GM12874 (cell line): Measurements from ENCODE around the gene MVP.

ENCODE experiments used
- CTCF ChIP-seq: IDR thresholded peaks from 2 replicates; pipeline ENCODE4 v1.5.1; 2011; ENCODE audit warnings: low read depth, mild to moderate bottlenecking, control low read depth, low read length, moderate library complexity; ENCODE audit not compliant: insufficient read depth

The MVP gene

GRCh38 chr16:29850998-29851397 lies 30.7 kb downstream of the MVP start:
- no peak for TF ChIP-seq CTCF

- TF ChIP-seq CTCF: no peak
Observed at GRCh38 chr16:29852654-29853053, 32.4 kb downstream of the MVP start.

- no peak for TF ChIP-seq CTCF
Observed at GRCh38 chr16:29854520-29855100, 34.3 kb downstream of the MVP start.

- no peak for TF ChIP-seq CTCF
Observed at GRCh38 chr16:29857133-29857760, 37.0 kb downstream of the MVP start.

- TF ChIP-seq CTCF: no peak
Observed at GRCh38 chr16:29858149-29858849, 38.0 kb downstream of the MVP start.

GRCh38 chr16:29858974-29859373 lies 38.7 kb downstream of the MVP start:
- TF ChIP-seq CTCF: no peak

- no peak for TF ChIP-seq CTCF
Observed at GRCh38 chr16:29860218-29860617, 40.0 kb downstream of the MVP start.
